Muscle of leg (tissue), 11 donors: ENCODE data around the gene STPG1. TPM values are rescaled to one million over a fixed set of nuclear protein-coding genes. Genes with fewer than 3 reads are reported as not detected.
A peak's percentile ranks its signal among the peaks of the same experiment; 100 is the strongest.
"Not testable (repeated sequence)": the region's sequence is repeated elsewhere in the genome, so short reads cannot be mapped to it uniquely, and the experiment has no call there.

Source experiments
- DNase-seq: peaks from one replicate; pipeline ENCODE4 v3.0.0; 2013
- H3K27ac ChIP-seq: one replicate; pipeline ENCODE4 v1.5.1; 2013; ENCODE audit warnings: mild to moderate bottlenecking, low read length, control low read depth
- H3K27me3 ChIP-seq: one replicate; pipeline ENCODE4 v1.6.1; 2013; ENCODE audit warnings: low read length; ENCODE audit not compliant: control insufficient read depth, insufficient read depth
- H3K36me3 ChIP-seq: one replicate; pipeline ENCODE4 v1.6.1; 2013; ENCODE audit warnings: low read length; ENCODE audit not compliant: control insufficient read depth, insufficient read depth
- H3K4me1 ChIP-seq: one replicate; pipeline ENCODE4 v1.6.1; 2013; ENCODE audit warnings: low read length; ENCODE audit not compliant: control insufficient read depth, insufficient read depth
- H3K4me3 ChIP-seq: one replicate; pipeline ENCODE4 v1.5.1; 2013; ENCODE audit warnings: low read length, control low read depth
- H3K9me3 ChIP-seq: replicated peaks from 2 replicates; pipeline ENCODE4 v1.6.1; 2013; ENCODE audit warnings: low read depth, low read length; ENCODE audit not compliant: control insufficient read depth
- WGBS: methylation state at CpG from one replicate; pipeline ENCODE4 v1.1.5; 2013; ENCODE audit warnings: missing lambda C conversion rate; ENCODE audit not compliant: insufficient coverage; 5-methylcytosine and 5-hydroxymethylcytosine counted together
- polyA plus RNA-seq, 8 donors: library from polyadenylated mRNA; unstranded; fragments of 120-200 nt; gene quantifications; one replicate each; pipeline versions ENCODE4 v1.2.1 to v1.2.3, GENCODE V29; 2013; ENCODE audit warnings: inconsistent platforms in 1 of 8, low replicate concordance in 1 of 8; ENCODE audit not compliant: insufficient read length in 8 of 8, insufficient read depth in 1 of 8
- total RNA-seq: library from RNA; stranded (reverse); fragments of 120-200 nt; gene quantifications from one replicate; pipeline ENCODE4 v1.2.4, GENCODE V29; 2013

Gene STPG1
- total and polyA plus RNA-seq, 9 donors: 0.94 to 2.5 (median 1.4) TPM

GRCh38 chr1:24450316-24450715 is 36.7 kb upstream of the STPG1 start:
- no CpG with 5 or more reads among the region's 4 CpGs for WGBS
- Histone ChIP-seq H3K36me3 (peaks cover 6% of the 10 kb centered on the region), H3K27ac (no peak overlapping the region), H3K4me1 (no peaks in the 10 kb centered on the region), H3K9me3 (no peaks in the 10 kb centered on the region), H3K27me3 (no peaks in the 10 kb centered on the region), H3K4me3 (no peak overlapping the region)
- DNase-seq: no peak

GRCh38 chr1:24446446-24446845 is 32.9 kb upstream of the STPG1 start:
- not testable (repeated sequence) for H3K27me3 ChIP-seq, H3K36me3 ChIP-seq, H3K4me3 ChIP-seq, H3K27ac ChIP-seq, H3K9me3 ChIP-seq, DNase-seq, H3K4me1 ChIP-seq
- WGBS: no CpG with 5 or more reads among the region's 2 CpGs

- Histone ChIP-seq H3K27ac (no peak overlapping the region), H3K4me1 (peaks cover 12% of the 10 kb centered on the region), H3K27me3 (no peaks in the 10 kb centered on the region), H3K4me3 (no peak overlapping the region), H3K9me3 (no peaks in the 10 kb centered on the region), H3K36me3 (peaks cover 2% of the 10 kb centered on the region)
- DNase-seq: peak; percentile 76
- no CpG with 5 or more reads among the region's 2 CpGs for WGBS
These were observed 29.7 kb upstream of the STPG1 start for GRCh38 chr1:24443241-24443656.

GRCh38 chr1:24442764-24443163 is 29.2 kb upstream of the STPG1 start:
- Histone ChIP-seq H3K27ac (no peak overlapping the region), H3K4me1 (peaks cover 16% of the 10 kb centered on the region), H3K4me3 (no peak overlapping the region), H3K27me3 (peaks cover 3% of the 10 kb centered on the region), H3K9me3 (no peaks in the 10 kb centered on the region), H3K36me3 (peaks cover 2% of the 10 kb centered on the region)
- peak; percentile 10 for DNase-seq

- Histone ChIP-seq H3K4me3 (no peak overlapping the region), H3K27ac (no peak overlapping the region), H3K4me1 (peaks cover 20% of the 10 kb centered on the region), H3K36me3 (peaks cover 2% of the 10 kb centered on the region), H3K27me3 (peaks cover 3% of the 10 kb centered on the region), H3K9me3 (no peaks in the 10 kb centered on the region)
- DNase-seq: no peak
- 91% methylated on average over 6 of the region's 14 CpGs for WGBS
These were observed 28.6 kb upstream of the STPG1 start for GRCh38 chr1:24441996-24442668.

- Histone ChIP-seq H3K27me3 (peaks cover 3% of the 10 kb centered on the region), H3K36me3 (no peaks in the 10 kb centered on the region), H3K4me3 (no peak overlapping the region), H3K9me3 (no peaks in the 10 kb centered on the region), H3K4me1 (peaks cover 20% of the 10 kb centered on the region), H3K27ac (no peak overlapping the region)
- DNase-seq: no peak
- WGBS: 70% methylated on average over 3 of the region's 7 CpGs
These were observed 27.9 kb upstream of the STPG1 start for GRCh38 chr1:24441480-24441879.

GRCh38 chr1:24440436-24440835 is 26.9 kb upstream of the STPG1 start:
- Histone ChIP-seq H3K4me1 (peaks cover 20% of the 10 kb centered on the region), H3K27me3 (peaks cover 3% of the 10 kb centered on the region), H3K27ac (no peak overlapping the region), H3K9me3 (no peaks in the 10 kb centered on the region), H3K4me3 (no peak overlapping the region), H3K36me3 (no peaks in the 10 kb centered on the region)
- DNase-seq: no peak
- no CpG with 5 or more reads among the region's 2 CpGs for WGBS

- peaks cover 20% of the 10 kb centered on the region for H3K4me1 ChIP-seq
These were observed 24.9 kb upstream of the STPG1 start for GRCh38 chr1:24438423-24438901.

GRCh38 chr1:24437631-24438396 is 24.2 kb upstream of the STPG1 start:
- peak; percentile 68 for DNase-seq
- Histone ChIP-seq H3K4me3 (no peak overlapping the region), H3K27me3 (peaks cover 3% of the 10 kb centered on the region), H3K9me3 (no peaks in the 10 kb centered on the region), H3K36me3 (no peaks in the 10 kb centered on the region), H3K4me1 (peaks cover 15% of the 10 kb centered on the region), H3K27ac (peak overlapping the region; percentile 35)
- 41% methylated on average over 8 of the region's 9 CpGs for WGBS

More at GRCh38 chr1:24438423-24438901, 24.9 kb upstream of the STPG1 start:
- no peak overlapping the region for H3K4me3 ChIP-seq
- peaks cover 3% of the 10 kb centered on the region for H3K27me3 ChIP-seq
- whole genome bisulfite sequencing: 12% methylated on average over 7 of the region's 9 CpGs
- H3K27ac ChIP-seq: peak overlapping the region; percentile 35
- no peaks in the 10 kb centered on the region for H3K9me3 ChIP-seq
- no peaks in the 10 kb centered on the region for H3K36me3 ChIP-seq
- peak; percentile 65 for DNase-seq

GRCh38 chr1:24435782-24436365 is 22.3 kb upstream of the STPG1 start:
- H3K9me3 ChIP-seq: no peaks in the 10 kb centered on the region
- no peak overlapping the region for H3K4me3 ChIP-seq
- no peak for DNase-seq
- 66% methylated on average over 5 of the region's 8 CpGs for WGBS
- no peak overlapping the region for H3K27ac ChIP-seq
- no peaks in the 10 kb centered on the region for H3K36me3 ChIP-seq
- peaks cover 13% of the 10 kb centered on the region for H3K4me1 ChIP-seq
- peaks cover 3% of the 10 kb centered on the region for H3K27me3 ChIP-seq
